ENCODE results near the gene IFT172.

Gene IFT172

GRCh38 chr2:27493948-27494283 is 4.4 kb upstream of the IFT172 start:
- H3K27ac ChIP-seq: no peak overlapping the region
- TF ChIP-seq CTCF (IDR thresholded peaks at IDR 0.05): no peak
- no peak for TF ChIP-seq ZFX (IDR thresholded peaks at IDR 0.05; ENCODE audit: borderline replicate concordance)

- no peak overlapping the region for H3K27ac ChIP-seq
- TF ChIP-seq CTCF (IDR thresholded peaks at IDR 0.05): no peak
- TF ChIP-seq ZFX (IDR thresholded peaks at IDR 0.05; ENCODE audit: borderline replicate concordance): no peak
Observed at GRCh38 chr2:27492557-27492956, 3.0 kb upstream of the IFT172 start.

GRCh38 chr2:27489118-27489497 is 435 bp downstream of the IFT172 start:
- TF ChIP-seq CTCF (IDR thresholded peaks at IDR 0.05) (no peak; the same call in 1 of the 2 replicates), ZFX (IDR thresholded peaks at IDR 0.05; ENCODE audit: borderline replicate concordance) (no peak)
- peak overlapping the region; percentile 53; the same call in 1 of the 2 replicates for H3K27ac ChIP-seq

- no peak overlapping the region for H3K27ac ChIP-seq
- TF ChIP-seq ZFX (IDR thresholded peaks at IDR 0.05; ENCODE audit: borderline replicate concordance) (no peak), CTCF (IDR thresholded peaks at IDR 0.05) (no peak)
Observed at GRCh38 chr2:27485496-27485895, 4.0 kb downstream of the IFT172 start.

- TF ChIP-seq CTCF (IDR thresholded peaks at IDR 0.05): no peak
- no peak for TF ChIP-seq ZFX (IDR thresholded peaks at IDR 0.05; ENCODE audit: borderline replicate concordance)
- H3K27ac ChIP-seq: no peak overlapping the region
Observed at GRCh38 chr2:27471961-27472360, 17.6 kb downstream of the IFT172 start.

GRCh38 chr2:27464443-27464842 is 25.1 kb downstream of the IFT172 start:
- H3K27ac ChIP-seq: no peak overlapping the region
- no peak for TF ChIP-seq ZFX (IDR thresholded peaks at IDR 0.05; ENCODE audit: borderline replicate concordance)
- no peak for TF ChIP-seq CTCF (IDR thresholded peaks at IDR 0.05)

GRCh38 chr2:27461118-27461517 is 28.4 kb downstream of the IFT172 start:
- H3K27ac ChIP-seq: no peak overlapping the region
- TF ChIP-seq CTCF (IDR thresholded peaks at IDR 0.05): no peak
- no peak for TF ChIP-seq ZFX (IDR thresholded peaks at IDR 0.05; ENCODE audit: borderline replicate concordance)
